ENCODE measurements around the gene FSIP2.

DNA sequence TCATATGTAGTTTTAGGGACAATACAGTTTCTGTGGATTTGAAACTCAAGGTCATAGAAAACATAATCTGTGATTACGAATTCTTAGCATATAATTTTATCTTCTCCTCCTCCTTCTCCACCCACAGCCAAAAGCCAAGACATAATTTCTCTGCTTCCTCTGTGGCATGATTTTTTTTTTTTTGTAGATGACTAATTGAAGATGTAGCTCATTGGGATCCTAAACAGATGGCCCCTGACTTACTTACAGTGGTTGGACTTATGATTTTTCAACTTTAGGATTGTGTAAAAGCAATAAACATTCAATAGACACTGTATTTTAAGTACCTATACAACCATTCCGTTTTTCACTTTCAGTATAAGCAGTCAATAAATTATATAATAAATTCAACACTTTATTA lies 42.3 kb downstream of the FSIP2 start:
- TF ChIP-seq CTBP1 (IDR thresholded peaks at IDR 0.05; ENCODE audit: borderline replicate concordance) (no peak), TARDBP (IDR thresholded peaks at IDR 0.05) (no peak), LEF1 (IDR thresholded peaks at IDR 0.05; ENCODE audit: borderline replicate concordance) (no peak), SP1 (IDR thresholded peaks at IDR 0.05) (no peak), NFRKB (IDR thresholded peaks at IDR 0.05) (no peak), HDGF (IDR thresholded peaks at IDR 0.05; ENCODE audit: borderline replicate concordance) (no peak), FOXM1 (IDR thresholded peaks at IDR 0.05; ENCODE audit: borderline replicate concordance) (no peak), FOXK2 (IDR thresholded peaks at IDR 0.05) (no peak), BHLHE40 (IDR thresholded peaks at IDR 0.05; ENCODE audit: borderline replicate concordance) (no peak), ZNF384 (IDR thresholded peaks at IDR 0.05) (no peak)
- TF ChIP-seq, protein P1, sequence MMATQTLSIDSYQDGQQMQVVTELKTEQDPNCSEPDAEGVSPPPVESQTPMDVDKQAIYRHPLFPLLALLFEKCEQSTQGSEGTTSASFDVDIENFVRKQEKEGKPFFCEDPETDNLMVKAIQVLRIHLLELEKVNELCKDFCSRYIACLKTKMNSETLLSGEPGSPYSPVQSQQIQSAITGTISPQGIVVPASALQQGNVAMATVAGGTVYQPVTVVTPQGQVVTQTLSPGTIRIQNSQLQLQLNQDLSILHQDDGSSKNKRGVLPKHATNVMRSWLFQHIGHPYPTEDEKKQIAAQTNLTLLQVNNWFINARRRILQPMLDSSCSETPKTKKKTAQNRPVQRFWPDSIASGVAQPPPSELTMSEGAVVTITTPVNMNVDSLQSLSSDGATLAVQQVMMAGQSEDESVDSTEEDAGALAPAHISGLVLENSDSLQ (IDR thresholded peaks at IDR 0.05), result no peak

Measured in HEK293T (cell line).